Activated T-helper 1 cell treated with anti-CD3 and anti-CD28 coated beads, Interleukin-2, amount 50 U/mL, for 16 hours (primary cell): Measurements from ENCODE around the gene IFT74.
"Not testable (repeated sequence)": the region's sequence is repeated elsewhere in the genome, so short reads cannot be mapped to it uniquely, and the experiment has no call there.

ENCODE experiments used
- DNase-seq, 2 donors: peaks; one replicate each; pipeline ENCODE4 v3.0.0-alpha.2; 2020; ENCODE audit warnings: low read depth in 1 of 2, low spot score in 1 of 2

Gene IFT74

GRCh38 chr9:27065288-27065687, 109.1 kb downstream of the IFT74 start:
- no peak for DNase-seq

- no peak for DNase-seq
These were observed 117.9 kb downstream of the IFT74 start for GRCh38 chr9:27073841-27074728.

GRCh38 chr9:27078685-27079084, 122.5 kb downstream of the IFT74 start:
- no peak for DNase-seq

- DNase-seq, result no peak
These were observed 129.2 kb downstream of the IFT74 start for GRCh38 chr9:27085456-27085855.

GRCh38 chr9:27086818-27087680, 130.8 kb downstream of the IFT74 start:
- no peak for DNase-seq

- DNase-seq, result no peak
These were observed 132.8 kb downstream of the IFT74 start for GRCh38 chr9:27088981-27089380.

GRCh38 chr9:27089706-27090105, 133.5 kb downstream of the IFT74 start:
- DNase-seq, result no peak

- no peak for DNase-seq
These were observed 134.0 kb downstream of the IFT74 start for GRCh38 chr9:27090231-27090630.

- no peak for DNase-seq
These were observed 134.5 kb downstream of the IFT74 start for GRCh38 chr9:27090711-27091110.

- not testable (repeated sequence) for DNase-seq
These were observed 136.3 kb downstream of the IFT74 start for GRCh38 chr9:27092496-27092895.

- DNase-seq, result not testable (repeated sequence)
These were observed 137.3 kb downstream of the IFT74 start for GRCh38 chr9:27093384-27094067.

- DNase-seq, result no peak
These were observed 138.6 kb downstream of the IFT74 start for GRCh38 chr9:27094640-27095298.

- no peak for DNase-seq
These were observed 151.0 kb downstream of the IFT74 start for GRCh38 chr9:27107241-27107640.

- no peak for DNase-seq
These were observed 152.8 kb downstream of the IFT74 start, which contains the start of gene TEK for GRCh38 chr9:27108981-27109541. TSS of gene TEK (plus strand) at chr9:27109225. CDS start at chr9:27109591, 366 bp downstream.

- DNase-seq, result no peak
These were observed 153.4 kb downstream of the IFT74 start for GRCh38 chr9:27109621-27110020.

GRCh38 chr9:27110181-27110580, 154.0 kb downstream of the IFT74 start:
- DNase-seq, result no peak

GRCh38 chr9:27112235-27112634, 156.0 kb downstream of the IFT74 start:
- DNase-seq, result no peak
